HG03442 (cell line): ENCODE results near the gene ADAMTSL5.

Experiments
- ATAC-seq: cut with Tn5 transposase; IDR thresholded peaks from one replicate; pipeline ENCODE4 v1.9.1; 2021; ENCODE audit warnings: mild to moderate bottlenecking, moderate library complexity; ENCODE audit not compliant: unreplicated experiment

ADAMTSL5 gene

GRCh38 chr19:1497578-1498235 is 15.1 kb downstream of the ADAMTSL5 start:
- no peak for ATAC-seq

GRCh38 chr19:1496714-1497577 is 15.9 kb downstream of the ADAMTSL5 start:
- ATAC-seq, result no peak

- no peak for ATAC-seq
These were observed 16.8 kb downstream of the ADAMTSL5 start for GRCh38 chr19:1495799-1496713.

- ATAC-seq, result no peak
These were observed 17.6 kb downstream of the ADAMTSL5 start for GRCh38 chr19:1495051-1495798.

GRCh38 chr19:1494115-1494815 is 18.6 kb downstream of the ADAMTSL5 start:
- ATAC-seq, result no peak

GRCh38 chr19:1492474-1493006 is 20.3 kb downstream of the ADAMTSL5 start:
- no peak for ATAC-seq

GRCh38 chr19:1491849-1492170 is 21.0 kb downstream of the ADAMTSL5 start:
- ATAC-seq, result no peak

- peak; percentile 7 for ATAC-seq
These were observed 21.5 kb downstream of the ADAMTSL5 start, which contains the start of gene REEP6 for GRCh38 chr19:1491114-1491848. Gene REEP6, plus strand, starts transcription at chr19:1491181. Its CDS starts 89 bp downstream, at chr19:1491270.

GRCh38 chr19:1490311-1491113 is 22.3 kb downstream of the ADAMTSL5 start, which contains the start of gene PCSK4:
Gene PCSK4, minus strand, starts transcription at chr19:1490350. Its CDS starts 4 bp downstream, at chr19:1490346.
- ATAC-seq, result peak; percentile 81

- ATAC-seq, result no peak
These were observed 23.1 kb downstream of the ADAMTSL5 start for GRCh38 chr19:1489463-1490310.

GRCh38 chr19:1488282-1488601 is 24.6 kb downstream of the ADAMTSL5 start:
- ATAC-seq, result no peak

GRCh38 chr19:1487576-1488281 is 25.1 kb downstream of the ADAMTSL5 start:
- ATAC-seq, result no peak

GRCh38 chr19:1486720-1487575 is 25.9 kb downstream of the ADAMTSL5 start:
- no peak for ATAC-seq

- ATAC-seq, result no peak
These were observed 28.8 kb downstream of the ADAMTSL5 start for GRCh38 chr19:1483979-1484428.

GRCh38 chr19:1483131-1483978 is 29.5 kb downstream of the ADAMTSL5 start:
- no peak for ATAC-seq
